ENCODE data around the gene GFRA4. TPM values are rescaled to one million over a fixed set of nuclear protein-coding genes. Genes with fewer than 3 reads are reported as not detected.

Gene GFRA4
- total and polyA plus RNA-seq, 2 donors (not counting 3 experiments of a cell fraction or from before 2014, with no cell fraction given): not detected

- CTCF ChIA-PET: interaction anchor here (0.7 kb wide), 1 partner anchor 13 kb away, joined by 3 read pairs; no protein-coding TSS in a partner anchor
- no peaks in the 10 kb centered on the region for H3K36me3 ChIP-seq (ENCODE audit: control insufficient read depth in 2 of 2, extremely low read depth in 1 of 2, insufficient read depth in 2 of 2, low read length in 2 of 2)
- dilution Hi-C loops (cut with MboI; ENCODE audit: extremely low pct_ligation_motif_present, low sequenced_read_pairs): no loop called here
- no peaks in the 10 kb centered on the region for H3K9me3 ChIP-seq (replicated peaks; ENCODE audit: control insufficient read depth, insufficient read depth, low read length)
- peaks cover 30 to 43% of the 10 kb centered on the region in 2 experiments for H3K27me3 ChIP-seq (ENCODE audit: control insufficient read depth in 2 of 2, insufficient read depth in 2 of 2, low read length in 2 of 2)
- no peaks in the 10 kb centered on the region for H4K20me1 ChIP-seq (replicated peaks; ENCODE audit: control insufficient read depth, extremely low read depth, insufficient read depth, low read length)
- H3K4me1 ChIP-seq (ENCODE audit: control insufficient read depth, extremely low read depth, insufficient read depth, low read length): no peaks in the 10 kb centered on the region
- no TSS peak for BruUV-seq (replicated peaks)
- H2AFZ ChIP-seq (ENCODE audit: low read depth, low read length): no peak overlapping the region
- no peak overlapping the region for H3K4me2 ChIP-seq (ENCODE audit: insufficient read depth, low read length)
- POLR2A ChIA-PET: no interaction called here
- H3K4me3 ChIP-seq (replicated peaks in 1 of 3; ENCODE audit: insufficient read depth in 1 of 3, low read depth in 1 of 3, low read length in 3 of 3): no peak overlapping the region
- intact Hi-C loops (cut with micrococcal nuclease): no loop called here
- TF ChIP-seq MYC (IDR thresholded peaks at IDR 0.05; ENCODE audit: low read depth, low read length) (no peak), MAX (IDR thresholded peaks at IDR 0.05; ENCODE audit: insufficient read depth, insufficient read length) (no peak), CTCF (IDR thresholded peaks at IDR 0.05; ENCODE audit: extremely low read depth in 1 of 2, insufficient read depth in 1 of 2, low read depth in 1 of 2, low read length in 2 of 2) (no peak), POLR2AphosphoS5 (IDR thresholded peaks at IDR 0.05; ENCODE audit: insufficient read depth, low read depth, low read length) (no peak), JUN (IDR thresholded peaks at IDR 0.05; ENCODE audit: borderline replicate concordance, insufficient read depth, insufficient read length, low read depth) (no peak), POLR2A (IDR thresholded peaks at IDR 0.05; ENCODE audit: low read depth, low read length) (no peak), GATA2 (IDR thresholded peaks at IDR 0.05; ENCODE audit: insufficient read depth, insufficient read length, low read depth, low read length) (no peak), FOS (IDR thresholded peaks at IDR 0.05; ENCODE audit: borderline replicate concordance, insufficient read depth, low read length) (no peak), EZH2 (IDR thresholded peaks at IDR 0.05; ENCODE audit: borderline replicate concordance, low read depth, low read length, severe bottlenecking) (no peak)
- H3K9ac ChIP-seq (replicated peaks; ENCODE audit: extremely low read depth, insufficient read depth, low read length): no peak overlapping the region
- no peaks in the 10 kb centered on the region for H3K79me2 ChIP-seq (ENCODE audit: control insufficient read depth, insufficient read depth, low read length)
- H3K27ac ChIP-seq (ENCODE audit: insufficient read depth, low read depth, low read length): no peak overlapping the region
- no peak for DNase-seq (ENCODE audit: low read depth, low spot score)
- no peak for FAIRE-seq
- no peaks in the 10 kb centered on the region for H3K9me1 ChIP-seq (replicated peaks; ENCODE audit: control insufficient read depth, extremely low read depth, insufficient read depth, low read length)
These were observed 659 bp upstream of the GFRA4 start for GRCh38 chr20:3663858-3664257.

All from endothelial cell of umbilical vein (primary cell).